ENCODE results near the gene MLPH.
A peak's percentile ranks its signal among the peaks of the same experiment; 100 is the strongest.

MLPH gene

DNA sequence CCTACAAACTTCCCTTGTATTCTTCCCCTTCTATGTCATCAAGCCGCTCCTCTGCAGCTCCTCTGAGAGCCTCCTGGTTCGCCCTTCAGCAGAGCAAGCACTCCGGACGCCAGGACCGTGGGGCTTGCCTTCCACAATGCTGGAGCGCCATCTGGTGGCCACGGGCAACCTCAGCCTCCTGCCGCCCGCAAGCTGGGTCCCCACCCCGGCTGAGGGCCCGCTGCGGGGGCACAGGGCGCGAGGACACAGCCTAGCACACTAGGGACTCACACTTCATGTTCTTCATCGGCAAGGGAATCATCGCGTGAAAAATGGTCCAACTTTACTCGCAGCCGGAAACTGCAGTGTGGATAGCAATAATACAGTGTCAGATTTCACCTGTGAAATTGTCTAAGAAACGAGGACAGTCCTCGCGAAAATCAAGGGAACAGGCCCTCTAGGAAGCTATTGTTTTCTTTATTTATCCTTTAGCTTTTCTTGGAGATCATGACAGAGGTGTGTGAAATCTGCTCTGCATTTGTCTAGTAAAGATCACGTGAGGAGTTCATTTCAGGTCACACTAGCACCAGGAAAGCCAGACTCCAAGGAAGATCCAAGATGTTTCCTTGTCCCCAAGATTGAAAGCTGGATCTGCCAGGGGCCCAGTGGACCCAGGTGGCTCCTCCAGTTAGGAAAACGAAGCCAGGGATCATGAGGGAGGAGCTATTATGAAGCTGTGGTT is 85.1 kb downstream of the MLPH start:
- DNase-seq = peak; percentile 78 to 92

GRCh38 chr2:237572742-237573101 is 85.7 kb downstream of the MLPH start:
- DNase-seq = no peak

- DNase-seq = no peak
These were observed 86.8 kb downstream of the MLPH start for GRCh38 chr2:237573721-237574415.

- DNase-seq = no peak
These were observed 87.4 kb downstream of the MLPH start for GRCh38 chr2:237574467-237574866.

DNA sequence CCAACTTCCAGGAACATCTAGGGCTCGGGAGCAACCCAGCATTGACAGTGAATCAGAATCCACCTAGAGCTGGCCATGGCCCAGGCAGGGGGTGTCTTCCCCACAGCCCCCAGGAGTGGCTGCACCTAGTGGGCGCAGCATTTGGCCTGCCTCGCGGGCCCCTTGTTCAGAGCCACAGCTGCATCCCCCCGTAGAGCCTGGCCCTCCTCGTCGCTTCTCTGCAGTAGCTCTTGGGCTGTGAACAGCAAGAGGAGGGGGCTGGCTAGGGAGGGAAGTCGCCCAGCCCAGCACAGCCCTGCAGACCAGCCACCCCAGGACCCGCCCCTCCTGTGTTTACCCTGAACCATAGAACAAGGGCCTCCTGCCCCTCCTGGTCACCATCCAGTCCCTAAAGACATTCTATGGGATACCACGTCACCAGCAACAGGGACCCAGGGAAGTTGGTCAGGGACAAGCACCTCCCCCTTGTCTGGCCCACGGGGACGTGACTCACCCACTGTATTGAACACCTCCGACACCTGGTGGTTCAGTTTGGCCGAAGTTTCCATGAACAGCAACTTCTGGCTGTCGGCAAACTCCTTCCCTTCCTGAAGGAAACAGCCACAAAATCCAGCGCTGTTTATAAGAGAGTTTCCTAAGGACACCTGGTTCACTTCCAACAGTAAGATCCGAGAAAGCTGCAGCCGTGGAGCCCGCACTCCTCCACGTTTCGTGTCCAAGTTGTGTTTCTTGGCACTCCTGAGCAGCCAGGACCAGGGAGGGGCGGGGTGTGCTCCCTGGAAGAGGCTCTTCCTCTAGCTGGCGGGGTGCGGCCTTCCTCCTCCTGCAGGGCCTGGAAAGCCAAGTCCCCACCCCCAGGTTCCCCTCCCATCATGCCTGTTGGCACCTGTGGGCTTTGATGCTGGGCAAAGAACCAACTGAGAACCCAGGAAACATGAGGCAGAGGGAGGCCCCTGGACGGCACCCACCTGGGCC is 88.1 kb downstream of the MLPH start:
- no peak for DNase-seq

DNA sequence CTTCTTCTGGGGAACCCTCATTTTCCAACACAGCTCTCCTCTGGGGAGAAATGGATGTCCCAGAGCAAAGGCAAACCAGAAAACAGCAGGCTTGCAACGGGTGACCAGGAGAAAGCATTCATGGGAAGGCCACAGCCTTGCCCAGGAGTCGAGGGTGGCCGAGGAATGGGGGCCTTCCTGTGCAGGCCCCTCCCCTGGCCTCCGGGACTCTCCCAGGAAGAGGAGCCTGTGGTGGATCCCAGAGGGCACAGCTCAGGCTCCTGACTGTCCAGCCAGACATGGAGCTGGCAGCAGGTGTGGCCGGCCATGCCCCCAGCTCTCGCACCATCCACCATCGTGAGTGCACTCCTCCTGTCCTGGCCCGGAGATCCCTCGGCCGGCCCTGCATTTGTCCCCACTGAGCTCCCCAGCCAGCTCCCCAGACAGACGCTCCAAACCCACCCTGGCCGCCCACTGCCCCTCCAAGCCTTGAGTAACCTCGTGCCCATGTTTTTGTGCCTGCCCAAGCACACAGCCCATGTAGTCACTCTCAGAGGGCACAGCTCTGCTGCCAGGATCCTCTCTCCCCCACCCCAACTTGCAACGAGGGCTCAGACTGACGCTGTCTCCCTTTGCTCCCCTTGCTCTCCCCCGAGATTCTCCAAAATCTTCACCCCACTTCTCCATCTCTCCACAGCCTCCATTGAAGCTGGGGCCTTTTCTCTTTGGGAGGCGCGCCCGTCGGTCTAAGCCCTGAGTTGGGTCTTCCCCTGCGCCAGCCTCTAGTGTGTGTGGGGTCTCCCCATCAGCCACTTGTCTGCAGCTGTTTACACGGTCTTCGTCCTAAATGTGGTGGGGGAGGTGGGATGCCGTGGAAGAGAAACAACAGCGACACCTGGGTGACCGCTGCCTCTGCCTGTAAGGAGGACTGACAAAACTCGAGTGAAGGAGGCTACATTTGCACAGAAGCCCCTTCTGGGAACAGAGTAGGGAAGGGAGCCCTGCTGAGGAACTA is 89.1 kb downstream of the MLPH start:
- no peak for DNase-seq

- DNase-seq = no peak
These were observed 89.9 kb downstream of the MLPH start for GRCh38 chr2:237576974-237577373.

- DNase-seq = no peak
These were observed 90.4 kb downstream of the MLPH start for GRCh38 chr2:237577458-237577857.

DNA sequence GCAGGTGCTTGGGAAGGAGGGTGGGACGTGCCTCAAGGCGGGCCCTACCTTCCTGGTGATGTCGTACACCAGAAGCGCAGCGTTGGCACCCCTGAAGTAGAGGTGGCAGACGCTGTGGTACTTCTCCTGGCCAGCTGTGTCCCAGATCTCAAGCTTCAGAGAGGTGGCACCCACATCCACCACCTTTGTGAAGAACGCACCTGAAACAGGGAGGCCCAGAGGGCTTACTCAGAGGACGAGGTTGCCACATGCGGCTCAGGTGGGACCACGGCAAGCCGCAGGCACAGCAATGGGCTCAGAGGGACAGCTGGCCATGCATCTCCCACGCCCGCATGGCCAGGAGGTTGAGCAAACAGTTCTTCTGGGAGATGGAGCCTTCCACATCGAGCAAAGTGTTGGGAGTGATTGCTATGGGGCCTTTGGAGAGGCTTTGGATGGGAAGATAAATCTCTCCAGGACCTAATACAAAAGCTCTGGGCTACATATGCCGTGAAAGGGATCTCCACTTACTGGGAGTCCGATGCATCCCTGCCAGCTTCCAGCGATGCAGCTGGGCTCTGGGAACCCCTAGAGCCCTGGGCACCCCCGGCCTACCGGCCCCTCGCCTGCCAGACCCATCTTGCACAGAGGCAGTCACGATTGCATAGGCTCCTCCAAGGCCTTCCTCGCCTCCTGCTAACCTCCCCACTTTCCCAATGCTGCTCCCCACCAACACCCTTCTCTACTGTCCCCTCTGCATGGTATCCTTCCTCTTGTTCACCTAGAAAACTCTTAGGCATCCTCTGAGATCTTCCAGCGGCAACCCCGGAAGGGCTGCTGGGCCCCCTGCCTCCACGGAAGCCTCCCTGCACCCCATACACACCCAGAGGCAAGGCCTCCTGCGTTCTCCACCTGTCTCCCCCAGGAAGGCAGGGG is 91.2 kb downstream of the MLPH start:
- DNase-seq = no peak

DNA sequence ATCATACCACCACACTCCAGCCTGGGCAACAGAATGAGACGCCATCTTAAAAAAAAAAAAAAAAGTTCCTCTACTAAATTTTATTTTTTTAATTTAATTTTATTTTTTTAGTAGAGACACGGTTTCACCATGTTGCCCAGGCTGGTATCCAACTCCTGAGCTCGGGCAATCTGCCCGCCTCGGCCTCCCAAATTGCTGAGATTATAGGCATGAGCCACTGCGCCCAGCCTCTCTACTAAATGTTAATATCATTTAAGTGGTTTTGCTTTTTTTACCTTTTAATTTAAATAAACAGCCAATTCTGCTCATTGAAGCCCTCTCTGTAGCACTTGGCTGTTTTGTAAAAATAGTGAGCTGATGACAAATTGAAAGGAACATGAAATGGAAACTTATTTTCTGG is 94.3 kb downstream of the MLPH start:
- DNase-seq = no peak

- DNase-seq = peak; percentile 17 to 62
These were observed 95.0 kb downstream of the MLPH start for GRCh38 chr2:237581751-237582746.

- no peak for DNase-seq
These were observed 96.6 kb downstream of the MLPH start for GRCh38 chr2:237583385-237584295.

GRCh38 chr2:237585590-237586221 is 98.7 kb downstream of the MLPH start:
- no peak for DNase-seq

DNA sequence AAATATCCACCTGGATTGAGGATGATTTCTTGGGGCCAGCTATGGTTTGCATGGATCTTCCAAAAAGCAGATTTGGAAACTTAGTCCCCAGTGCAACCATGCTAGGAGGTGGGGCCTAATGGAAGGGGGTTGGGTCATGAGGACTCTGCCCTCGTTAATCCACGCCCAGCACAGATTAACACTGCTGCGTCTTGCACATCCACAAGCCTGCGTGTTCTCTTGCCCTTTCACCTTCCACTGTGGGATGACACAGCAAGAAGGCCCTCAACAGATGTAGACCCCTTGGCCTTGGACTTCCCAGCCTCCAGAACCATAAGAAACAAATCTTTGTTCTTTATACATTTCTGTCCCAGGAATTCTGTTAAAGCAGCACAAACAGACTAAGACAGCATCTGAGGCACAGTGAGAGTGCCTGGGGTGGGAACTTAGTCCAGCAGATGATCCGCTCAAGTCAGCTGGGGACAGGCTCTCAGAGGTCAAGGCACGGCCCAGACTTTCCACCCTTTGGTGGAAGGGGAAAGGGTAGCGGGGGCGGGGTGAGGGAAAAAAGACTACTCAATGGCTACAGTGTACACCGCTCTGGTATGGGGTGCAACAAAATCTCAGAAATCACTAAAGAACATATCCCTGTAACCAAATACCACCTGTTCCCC is 101.1 kb downstream of the MLPH start:
- no peak for DNase-seq

- DNase-seq = no peak
These were observed 103.5 kb downstream of the MLPH start, which contains the start of gene RAB17 for GRCh38 chr2:237590272-237591140. RAB17 (minus strand) TSS chr2:237590734; CDS start chr2:237586154, 4,580 bp downstream.

- DNase-seq = no peak
These were observed 104.3 kb downstream of the MLPH start for GRCh38 chr2:237591141-237591881.

Measured in stimulated activated CD4-positive, alpha-beta T cell treated with anti-CD3 and anti-CD28 coated beads, Interleukin-4, amount 100 ng/mL, for 4 hours (primary cell).